DMS153 (cell line): ENCODE data around the gene TBX10.
"Not testable (repeated sequence)": the region's sequence is repeated elsewhere in the genome, so short reads cannot be mapped to it uniquely, and the experiment has no call there.

Source experiments
- DNase-seq: peaks from one replicate; lab custom pipeline; 2025; lab: John Stamatoyannopoulos, UW

Gene TBX10

DNA sequence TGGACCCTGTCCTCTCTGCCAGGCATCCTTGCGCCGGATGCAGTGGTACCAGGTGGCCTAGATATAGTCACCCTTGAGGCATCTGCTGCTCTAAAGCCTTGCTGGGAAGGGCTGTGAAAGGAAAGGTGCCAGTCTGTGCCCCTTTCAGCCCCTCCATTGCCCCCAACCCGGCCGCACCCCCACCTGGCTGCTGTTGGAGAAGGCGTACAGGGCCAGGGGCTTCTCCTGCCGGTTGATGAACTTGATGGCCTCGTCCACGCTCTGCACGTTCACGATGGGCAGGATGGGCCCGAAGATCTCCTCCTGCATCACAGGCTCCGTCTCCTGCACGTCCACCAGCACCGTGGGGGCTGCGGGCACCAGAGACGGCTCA is 24.6 kb upstream of the TBX10 start:
- no peak for DNase-seq

DNA sequence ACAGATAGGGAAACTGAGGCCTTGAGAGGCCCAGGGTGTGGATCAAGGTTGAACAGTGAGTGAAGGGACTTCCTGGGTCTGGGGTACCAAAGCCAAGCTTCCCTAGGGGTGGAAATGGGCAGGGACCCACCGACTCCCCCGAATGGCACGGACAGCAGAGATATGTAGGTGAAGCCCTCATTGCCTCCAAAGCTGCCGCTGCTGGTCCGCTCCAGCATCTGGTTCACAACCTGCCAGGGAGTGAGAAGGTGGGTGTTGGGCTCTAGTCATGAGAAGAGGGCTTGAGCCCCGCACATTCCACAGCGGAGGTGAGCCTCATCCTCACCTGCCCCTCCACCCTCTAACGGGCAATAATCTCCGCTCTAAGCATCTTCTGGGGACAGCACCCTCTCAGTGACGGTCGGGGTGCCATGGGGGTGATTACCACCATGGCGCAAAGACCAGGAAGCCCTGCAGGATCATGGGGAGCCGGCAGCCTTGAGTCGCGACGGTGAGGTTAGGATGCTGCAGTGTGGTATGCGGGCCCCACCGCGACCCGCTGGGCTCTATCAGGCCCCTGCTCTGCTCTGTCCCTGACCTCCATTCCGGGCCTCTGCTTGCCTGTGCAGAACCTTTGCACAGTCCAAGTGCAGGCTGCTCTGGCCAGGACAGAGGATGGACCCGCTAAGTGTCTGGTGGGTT is 24.1 kb upstream of the TBX10 start:
- DNase-seq = no peak

DNA sequence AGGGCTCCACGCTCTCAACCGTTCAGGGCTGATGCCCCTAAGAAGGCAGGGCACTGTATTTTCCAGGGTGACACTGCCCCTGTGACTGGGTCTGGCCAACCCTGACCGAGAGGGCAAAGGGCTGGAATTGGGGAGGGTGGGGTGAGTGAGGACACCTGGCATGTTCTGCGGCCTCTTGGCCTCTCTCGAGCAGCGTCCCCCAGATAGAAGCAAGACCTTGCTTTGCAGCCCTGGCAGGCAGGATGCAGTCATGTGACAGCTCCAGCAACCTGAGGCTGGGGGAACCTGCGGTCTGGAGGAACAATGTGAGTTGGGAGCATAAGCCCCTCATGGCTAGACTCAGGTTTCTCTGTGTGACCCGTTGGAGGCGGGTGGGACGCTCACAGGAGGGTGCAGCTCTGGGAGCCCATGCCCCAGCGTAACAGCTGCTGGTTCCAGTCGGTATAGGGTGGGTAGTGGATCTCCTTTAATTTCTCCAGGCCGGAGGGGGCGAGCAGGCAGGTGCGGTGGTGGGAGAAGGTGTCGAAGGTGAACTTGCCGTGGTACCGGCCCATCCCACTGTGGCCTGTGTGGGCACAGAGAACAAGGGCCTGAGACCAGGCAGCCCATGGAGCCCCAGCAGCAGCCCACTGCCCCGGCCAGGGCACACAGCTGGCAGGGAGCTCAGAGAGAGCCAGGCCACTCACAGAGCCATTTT is 23.4 kb upstream of the TBX10 start:
- DNase-seq = no peak

DNA sequence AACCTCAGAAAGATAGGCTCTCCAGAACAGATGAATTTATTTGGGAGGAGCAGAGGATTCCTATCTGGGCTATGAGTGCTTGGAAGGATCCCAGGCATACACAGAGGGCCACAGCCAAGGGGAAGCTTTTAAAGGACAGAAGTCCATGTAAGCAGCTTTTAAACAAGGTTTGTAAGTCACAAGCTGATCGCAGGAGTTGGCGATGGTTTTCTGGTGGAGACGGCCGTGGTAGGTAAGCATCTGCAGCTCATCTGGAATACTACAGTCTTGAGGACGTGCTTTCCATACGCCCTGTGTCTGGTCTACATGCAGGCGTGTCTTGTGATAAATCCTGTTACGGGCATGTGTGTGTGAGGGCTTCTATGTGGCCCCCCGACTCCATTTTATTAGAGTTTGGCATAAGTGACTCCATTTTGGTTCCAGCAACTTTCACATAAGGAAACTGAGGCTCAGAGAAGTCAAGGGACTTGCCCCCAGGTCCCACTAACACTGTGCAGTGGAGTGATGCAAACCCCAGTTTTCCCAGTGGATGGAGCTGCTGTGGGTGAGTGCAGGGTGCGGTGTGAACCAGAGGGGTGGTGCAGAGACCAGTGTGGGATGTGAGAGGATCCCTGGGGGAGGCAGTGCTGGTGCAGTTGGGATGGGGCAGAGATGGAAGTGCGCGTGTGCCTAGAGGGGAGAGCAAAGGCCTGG is 22.7 kb upstream of the TBX10 start:
- no peak for DNase-seq

DNA sequence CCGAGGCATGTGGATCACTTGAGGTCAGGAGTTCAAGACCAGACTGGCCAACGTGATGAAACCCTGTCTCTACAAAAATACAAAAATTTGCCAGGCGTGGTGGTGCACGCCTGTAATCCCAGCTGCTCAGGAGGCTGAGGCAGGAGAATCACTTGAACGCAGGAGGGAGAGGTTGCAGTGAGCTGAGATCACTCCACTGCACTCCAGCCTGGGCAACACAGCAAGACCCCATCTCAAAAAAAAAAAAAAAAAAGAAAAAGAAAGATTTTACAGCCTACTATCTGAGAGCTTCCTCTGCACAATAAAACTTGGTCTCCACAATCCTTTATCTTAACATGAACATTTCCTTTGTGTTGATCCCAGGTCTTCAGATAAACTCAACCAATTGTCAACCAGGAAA is 21.2 kb upstream of the TBX10 start:
- not testable (repeated sequence) for DNase-seq

DNA sequence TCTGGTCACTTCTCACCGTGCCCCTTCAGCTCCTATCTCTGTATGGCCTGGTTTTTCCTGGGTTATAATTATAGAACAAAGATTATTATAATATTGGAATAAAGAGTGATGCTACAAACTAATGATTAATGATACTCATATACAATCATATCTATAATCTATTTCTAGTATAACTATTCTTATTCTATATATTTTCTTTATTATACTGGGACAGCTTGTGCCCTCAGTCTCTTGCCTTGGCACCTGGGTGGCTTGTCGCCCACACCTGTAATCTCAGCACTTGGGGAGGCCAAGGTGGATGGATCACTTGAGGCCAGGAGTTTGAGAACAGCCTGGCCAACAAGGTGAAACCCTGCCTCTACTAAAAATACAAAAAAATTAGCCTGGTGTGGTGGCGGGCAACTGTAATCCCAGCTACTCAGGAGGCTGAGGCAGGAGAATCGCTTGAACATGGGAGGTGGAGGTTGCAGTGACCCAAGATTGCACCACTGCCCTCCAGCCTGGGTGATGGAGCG is 20.1 kb upstream of the TBX10 start:
- not testable (repeated sequence) for DNase-seq

DNA sequence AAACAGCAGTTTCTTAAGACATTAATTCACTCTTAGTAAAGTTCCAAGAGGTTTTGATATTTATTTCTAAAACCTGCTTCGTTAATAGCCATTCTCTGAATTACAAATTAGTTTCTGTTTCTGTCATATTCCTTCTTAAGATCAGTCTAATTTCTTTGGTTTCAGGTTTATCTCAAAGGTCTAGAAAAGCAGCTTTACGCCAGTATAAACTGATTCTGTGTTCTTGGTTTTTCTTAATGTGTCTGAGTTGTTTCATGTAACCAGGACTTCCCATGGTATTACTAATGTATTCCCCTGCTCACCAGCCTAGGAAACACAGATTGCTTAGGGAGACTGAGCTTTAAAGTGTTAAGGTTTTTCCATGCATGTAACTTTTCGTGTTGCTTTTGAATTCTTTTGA is 17.7 kb upstream of the TBX10 start:
- no peak for DNase-seq

DNA sequence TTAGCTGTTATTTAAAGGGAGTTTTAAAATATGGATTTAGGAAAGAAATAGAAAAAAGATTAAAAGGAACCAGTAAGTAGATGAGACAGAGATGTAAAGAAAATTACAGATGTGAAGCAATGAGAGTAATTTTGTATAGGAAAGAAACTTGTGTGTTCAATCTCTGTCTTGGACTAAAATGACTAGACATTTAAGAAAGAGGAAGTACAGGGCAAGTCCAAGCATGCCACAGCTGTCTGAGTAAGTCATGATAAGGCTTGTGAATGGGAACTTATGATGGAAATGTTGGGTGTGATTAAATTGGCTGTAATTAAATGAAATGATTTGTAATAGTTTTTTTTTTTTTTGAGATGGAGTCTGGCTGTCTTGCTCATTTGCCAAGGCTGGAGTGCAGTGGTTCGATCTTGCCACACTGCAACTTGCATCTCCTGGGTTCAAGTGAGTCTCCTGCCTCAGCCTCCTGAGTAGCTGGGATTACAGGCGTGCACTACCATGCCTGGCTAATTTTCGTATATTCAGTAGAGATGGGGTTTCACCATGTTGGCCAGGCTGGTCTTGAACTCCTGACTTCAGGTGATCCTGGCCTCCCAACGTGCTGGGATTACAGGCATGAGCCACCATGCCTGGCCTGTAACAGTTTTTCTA is 16.8 kb upstream of the TBX10 start:
- DNase-seq = no peak

DNA sequence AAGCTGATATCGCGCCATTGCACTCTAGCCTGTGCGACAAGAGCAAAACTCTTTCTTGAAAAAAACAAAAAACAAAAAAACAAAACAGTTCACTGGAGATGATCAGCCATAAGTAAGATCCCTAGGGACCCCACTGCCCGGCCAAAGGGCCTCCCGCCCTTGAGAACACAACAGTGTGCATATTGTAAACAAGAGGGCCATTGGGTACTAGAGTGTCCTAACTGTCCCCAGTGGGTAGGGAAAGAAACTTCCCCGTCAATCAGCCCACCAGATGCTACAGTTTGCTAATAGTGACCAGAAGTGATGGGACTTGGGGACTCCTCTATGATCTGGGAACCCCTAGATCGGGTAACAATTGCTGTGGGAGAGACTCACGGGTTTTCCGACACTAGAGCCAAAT is 14.7 kb upstream of the TBX10 start:
- no peak for DNase-seq

DNA sequence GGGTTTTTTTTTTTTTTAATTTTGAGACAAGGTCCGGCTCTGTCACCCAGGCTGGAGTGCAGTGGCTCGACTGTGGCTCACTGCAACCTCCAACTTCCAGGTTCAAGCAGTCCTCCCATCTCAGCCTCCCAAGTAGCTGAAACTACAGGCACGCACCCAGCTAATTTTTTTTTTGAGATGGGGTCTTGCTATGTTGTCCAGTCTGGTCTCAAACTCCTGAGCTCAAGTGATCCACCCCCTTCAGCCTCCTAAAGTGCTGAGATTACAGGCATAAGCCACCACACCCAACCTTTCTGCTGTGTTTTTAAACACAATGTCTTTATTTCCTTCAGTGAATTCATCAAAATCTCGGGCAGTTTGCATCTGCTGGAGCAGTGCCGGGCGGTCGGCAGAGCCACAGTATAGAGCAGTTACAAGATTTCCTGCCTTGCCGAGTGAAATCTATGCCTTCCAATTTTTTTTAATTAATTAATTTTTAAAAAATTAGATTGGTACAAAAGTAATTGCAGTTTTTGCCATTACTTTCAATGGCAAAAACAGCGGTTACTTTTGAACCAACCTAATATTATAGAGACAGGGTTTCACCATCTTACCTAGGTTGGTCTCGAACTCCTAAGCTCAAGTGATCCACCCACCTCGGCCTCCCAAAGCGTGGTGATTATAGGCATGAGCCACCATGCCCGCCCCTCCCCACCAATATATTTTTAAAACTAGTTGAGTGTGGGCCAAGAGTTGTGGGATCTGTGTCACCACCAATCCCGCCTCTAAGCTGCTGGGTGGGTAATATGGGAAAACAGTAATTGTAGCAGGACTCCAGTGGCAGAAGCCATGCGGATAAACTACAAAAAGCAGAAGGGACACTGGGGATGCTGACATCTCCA is 13.6 kb upstream of the TBX10 start:
- DNase-seq = no peak

DNA sequence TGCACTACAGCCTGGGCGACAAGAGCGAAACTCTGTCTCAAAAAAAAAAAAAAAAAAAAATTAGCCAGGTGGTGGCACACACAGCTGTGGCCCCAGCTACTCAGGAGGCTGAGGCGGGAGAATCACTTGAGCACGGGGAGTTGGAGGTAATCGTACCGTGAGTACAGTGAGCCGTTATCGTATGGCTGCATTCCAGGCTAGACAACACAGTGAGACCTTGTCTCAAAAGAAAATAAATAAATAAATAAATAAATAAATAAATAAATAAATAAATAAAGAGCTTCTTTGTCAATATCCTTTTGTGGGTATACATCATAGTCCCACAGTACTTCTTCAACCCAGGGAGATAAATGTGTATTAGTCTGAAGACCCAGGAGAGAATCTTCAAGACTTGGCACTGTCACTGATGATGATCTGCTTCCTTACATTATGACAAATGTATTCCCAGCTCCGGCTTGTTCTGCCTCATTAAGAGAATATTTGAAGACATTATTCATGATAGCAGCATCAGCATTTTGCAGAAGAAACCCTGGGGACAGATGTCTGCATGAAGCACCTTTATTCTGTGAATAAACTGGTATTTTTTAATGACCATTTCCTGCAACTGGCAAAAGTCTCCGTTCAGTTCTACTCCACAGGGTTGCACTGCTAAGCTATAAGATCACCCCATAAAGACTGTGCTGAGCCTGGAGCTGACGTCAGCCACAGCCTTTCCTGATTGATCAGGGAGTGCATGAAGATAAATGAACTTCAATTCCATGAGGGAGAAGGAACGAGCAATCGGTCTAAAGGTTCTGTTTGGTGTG is 12.6 kb upstream of the TBX10 start:
- no peak for DNase-seq

DNA sequence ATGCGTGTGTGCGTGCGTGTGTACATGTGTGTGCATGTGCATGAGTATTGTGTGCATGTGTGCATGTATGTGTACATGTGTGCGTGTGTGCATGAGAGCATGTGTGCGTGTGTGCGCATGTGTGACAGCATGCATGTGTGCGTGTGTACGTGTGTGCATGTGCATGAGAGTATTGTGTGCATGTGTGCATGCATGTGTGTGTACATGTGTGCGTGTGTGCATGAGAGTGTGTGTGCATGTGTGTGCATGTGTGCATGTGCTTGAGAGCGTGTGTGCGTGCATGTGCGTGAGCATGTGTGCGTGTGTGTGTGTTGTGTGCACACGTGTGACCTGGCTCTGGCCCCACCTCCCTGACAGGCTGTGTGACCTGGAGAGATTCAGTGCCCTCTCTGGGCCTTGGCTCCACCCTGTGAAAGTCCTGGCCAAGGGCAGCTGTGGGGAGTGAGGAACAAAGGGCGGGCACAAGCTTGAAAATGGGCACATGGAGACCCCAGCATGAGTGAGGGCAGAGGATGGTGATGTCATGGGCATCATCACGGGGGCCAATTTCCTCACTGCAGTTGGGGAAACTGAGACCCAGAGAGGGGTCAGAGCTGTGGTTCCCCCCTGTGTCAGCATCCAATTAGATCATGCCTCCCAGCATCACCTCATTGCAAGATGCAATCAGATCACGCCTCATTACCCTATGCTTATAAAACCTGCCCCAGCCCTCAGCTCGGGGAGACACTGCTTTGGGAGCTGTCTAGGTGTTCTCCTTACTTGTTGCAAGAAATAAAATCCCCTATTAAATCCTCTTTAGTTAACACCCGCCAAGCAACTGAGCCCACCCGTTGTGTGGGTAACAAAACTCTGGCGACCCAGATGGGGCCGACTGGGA is 10.3 kb upstream of the TBX10 start:
- DNase-seq = no peak

DNA sequence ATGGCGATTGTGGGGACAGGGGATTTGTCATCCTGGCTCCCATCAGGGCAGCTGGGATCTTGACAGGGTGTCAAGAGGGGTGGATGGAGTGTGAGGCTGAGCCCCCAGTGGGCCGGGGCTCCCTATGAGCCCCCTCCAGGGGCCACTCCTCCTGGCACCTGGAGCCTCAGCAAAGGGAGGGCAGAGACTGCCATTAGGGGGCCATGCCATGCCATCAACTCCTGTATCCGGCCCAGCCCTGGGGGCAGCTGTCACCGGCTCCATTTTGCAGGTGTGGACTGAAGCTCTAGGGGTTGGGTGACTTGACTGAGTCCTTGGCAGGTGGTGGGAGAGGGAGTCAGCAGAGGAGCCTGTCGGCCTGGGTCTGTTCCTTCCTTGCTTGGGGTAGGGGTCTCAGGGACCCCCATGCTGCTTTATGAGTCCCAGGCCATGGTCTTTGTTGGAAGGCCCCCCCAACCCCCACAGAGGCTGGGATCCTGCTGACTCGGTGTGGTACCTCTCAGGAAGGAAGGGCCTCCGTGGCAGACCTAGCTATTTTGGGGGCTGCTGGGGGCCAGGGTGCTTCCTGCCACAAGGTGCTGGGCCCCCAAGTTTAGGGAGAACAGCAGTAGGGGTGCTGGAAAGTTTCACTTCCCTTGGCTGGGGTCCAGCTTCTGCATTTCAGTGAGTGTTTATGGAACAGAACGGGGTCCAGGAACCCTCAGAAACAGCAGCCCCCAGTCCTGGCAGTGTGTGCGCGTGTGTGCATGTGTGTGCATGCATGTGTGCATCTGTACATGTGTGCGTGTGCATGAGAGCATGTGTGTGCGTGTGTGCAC is 9.4 kb upstream of the TBX10 start:
- DNase-seq = no peak

DNA sequence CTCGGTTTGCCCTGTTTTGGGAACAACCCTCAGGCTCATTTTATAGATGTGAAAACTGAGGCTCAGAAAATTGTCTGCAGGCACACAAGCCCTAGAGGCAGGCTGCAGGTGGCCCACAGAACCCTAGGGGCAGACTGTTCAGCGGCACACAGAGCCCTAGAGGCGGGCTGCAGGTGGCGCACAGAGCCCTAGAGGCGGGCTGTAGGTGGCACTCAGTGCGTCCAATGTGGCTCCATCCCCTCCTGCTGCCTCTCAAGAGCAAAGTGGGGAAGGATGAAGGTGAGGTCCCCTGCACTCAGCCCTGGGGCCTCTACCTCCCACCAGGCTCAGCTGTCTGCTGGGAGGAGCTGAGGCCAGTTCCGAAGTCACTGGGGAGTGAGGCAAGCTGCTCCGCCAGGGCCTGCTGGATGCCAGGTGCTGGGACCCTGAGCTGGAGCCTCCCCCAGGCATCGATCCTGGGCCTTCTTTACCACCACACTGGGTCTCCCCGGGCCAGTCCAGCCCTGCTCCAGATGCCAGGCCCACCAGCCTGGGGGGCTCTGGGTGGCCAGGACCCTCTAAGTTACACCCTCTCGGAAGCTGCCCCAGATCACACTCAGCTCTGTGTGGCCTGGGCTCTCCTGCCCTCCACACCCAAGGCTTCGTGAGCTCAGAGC is 8.7 kb upstream of the TBX10 start:
- DNase-seq = no peak

DNA sequence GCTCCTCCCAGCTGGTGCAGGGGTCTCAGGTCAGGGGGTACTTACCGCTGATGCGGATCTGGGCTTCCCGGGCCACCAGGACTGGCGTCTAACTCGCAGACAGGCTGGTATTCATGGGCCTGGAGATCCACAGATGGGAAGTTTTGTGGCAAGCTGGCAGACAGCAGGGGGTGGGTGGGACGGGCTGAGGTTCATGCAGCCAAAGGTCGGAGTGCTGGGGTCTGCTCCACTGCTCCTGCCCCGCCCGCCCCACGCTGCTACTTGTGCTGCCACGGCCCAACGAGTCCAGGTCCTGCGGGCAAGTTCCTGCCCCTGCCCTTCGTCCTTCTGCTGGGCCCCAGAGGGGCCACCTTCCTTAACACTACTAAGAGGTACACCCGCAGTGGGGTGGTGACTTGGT is 7.9 kb upstream of the TBX10 start:
- no peak for DNase-seq

DNA sequence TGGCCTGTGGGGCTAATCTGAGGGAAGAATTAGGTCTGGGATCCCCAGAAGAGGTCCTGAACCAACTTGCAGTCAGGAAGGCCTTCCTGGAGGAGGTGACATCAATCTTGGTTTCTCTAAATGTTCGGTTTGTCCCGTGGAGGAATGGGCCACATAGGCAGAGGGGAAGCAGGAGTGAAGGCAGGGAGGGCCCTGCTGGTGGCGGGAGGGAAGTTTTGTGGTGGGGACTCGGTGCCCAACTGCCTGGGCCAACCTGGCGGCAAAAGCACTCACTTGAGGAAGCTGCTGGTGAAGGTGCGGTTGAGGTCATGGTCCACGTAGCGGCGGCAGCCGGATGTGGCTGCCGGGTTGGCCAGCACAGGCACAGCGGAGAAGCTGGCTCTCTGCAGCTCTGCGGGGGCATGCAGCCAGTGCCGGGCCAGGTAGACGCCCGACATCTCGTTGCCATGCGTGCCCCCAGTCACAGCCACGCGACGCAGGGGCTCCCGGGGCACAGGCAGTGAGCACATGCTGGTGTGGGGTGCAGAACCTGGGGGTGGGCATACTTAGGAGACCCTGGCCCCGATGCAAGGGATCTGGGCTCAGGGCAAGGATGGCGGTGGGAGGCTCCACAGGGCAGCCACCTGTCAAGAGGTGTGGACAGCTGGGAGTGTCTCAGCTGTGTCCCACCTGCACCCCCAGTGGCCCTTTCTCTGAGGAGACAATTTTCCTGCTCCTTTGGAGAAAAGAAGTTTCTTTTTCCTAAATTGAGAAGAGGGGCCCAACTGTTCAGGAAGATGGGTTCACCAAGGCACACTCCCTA is 7.2 kb upstream of the TBX10 start:
- no peak for DNase-seq
